Upper lobe of left lung (tissue), 6 donors: ENCODE results near the gene ACOT8. TPM values are rescaled to one million over a fixed set of nuclear protein-coding genes. Genes with fewer than 3 reads are reported as not detected.

Experiments used
- ATAC-seq, 2 donors: fragments of 200-7000 bp; cut with Tn5 transposase; one replicate each; pipeline ENCODE4 v1.9.1; 2022; ENCODE audit warnings: mild to moderate bottlenecking in 2 of 2, moderate library complexity in 2 of 2; ENCODE audit not compliant: low FRiP score in 2 of 2
- DNase-seq, 2 donors: peaks; one replicate each; pipeline ENCODE4 v3.0.0-alpha.2; 2019 to 2020
- H3K27ac ChIP-seq, 4 donors: fragments of 200-600 bp; sonication (generic); one replicate each; pipeline ENCODE4 v1.5.1; 2016 to 2019
- H3K27me3 ChIP-seq, 4 donors: fragments of 200-600 bp; sonication (generic); one replicate each; pipeline ENCODE4 v1.5.1; 2017 to 2019
- H3K36me3 ChIP-seq, 4 donors: fragments of 200-600 bp; sonication (generic); one replicate each; pipeline ENCODE4 v1.5.1; 2016 to 2019
- H3K4me1 ChIP-seq, 4 donors: fragments of 200-600 bp; sonication (generic); one replicate each; pipeline ENCODE4 v1.5.1; 2018 to 2019
- H3K4me3 ChIP-seq, 4 donors: fragments of 200-600 bp; sonication (generic); one replicate each; pipeline ENCODE4 v1.5.1; 2017 to 2019; ENCODE audit warnings: mild to moderate bottlenecking in 2 of 4, moderate library complexity in 1 of 4
- H3K9me3 ChIP-seq, 4 donors: fragments of 200-600 bp; sonication (generic); one replicate each; pipeline ENCODE4 v1.5.1; 2018 to 2019
- EP300 ChIP-seq, 4 donors: sonication (generic); formaldehyde crosslinking; IDR thresholded peaks; one replicate each; pipeline ENCODE4 v1.5.1; 2017; ENCODE audit warnings: antibody characterized with exemption in 4 of 4, control low read depth in 2 of 4
- POLR2A ChIP-seq, 4 donors: fragments of 450-650 bp; IDR thresholded peaks; one replicate each; pipeline ENCODE4 v1.5.1; 2016 to 2017; ENCODE audit warnings: antibody characterized with exemption in 4 of 4, mild to moderate bottlenecking in 2 of 4
- POLR2AphosphoS5 ChIP-seq, 2 donors: sonication (generic); formaldehyde crosslinking; IDR thresholded peaks; one replicate each; pipeline ENCODE4 v1.5.1; 2017; ENCODE audit warnings: antibody characterized with exemption in 2 of 2
- WGBS, 2 donors: methylation state at CpG; one replicate each; pipeline ENCODE4 v1.1.5; 2017 to 2018; 5-methylcytosine and 5-hydroxymethylcytosine counted together
- total RNA-seq, 6 donors: library from RNA; depleted of rRNA in 4 of 6; stranded (reverse); fragments of >200 nt in 4 of 6; gene quantifications; one replicate each; pipeline versions ENCODE4 v1.1.0 to v1.2.1, GENCODE V29; 2016 to 2021
- TF ChIP-seq, protein P1 (sequence below), 6 experiments: fragments of 450-650 bp in 4 of 6; fragments of 200-600 bp in 2 of 6; sonication (generic) in 2 of 6; IDR thresholded peaks; one replicate each; pipeline ENCODE4 v1.5.1; 2016 to 2019; ENCODE audit warnings: antibody characterized with exemption in 6 of 6
- donor health status: DM: no; HTN: no; CAD: no; lungs with moderate emphysema.
- donor health status: DM: no; HTN: yes; CAD: no; lungs with severe emphysema.

The ACOT8 gene
- total RNA-seq, 6 donors from 2014 or later = 23.9 to 46.8 (median 31.5) TPM

- TF ChIP-seq, protein P1, sequence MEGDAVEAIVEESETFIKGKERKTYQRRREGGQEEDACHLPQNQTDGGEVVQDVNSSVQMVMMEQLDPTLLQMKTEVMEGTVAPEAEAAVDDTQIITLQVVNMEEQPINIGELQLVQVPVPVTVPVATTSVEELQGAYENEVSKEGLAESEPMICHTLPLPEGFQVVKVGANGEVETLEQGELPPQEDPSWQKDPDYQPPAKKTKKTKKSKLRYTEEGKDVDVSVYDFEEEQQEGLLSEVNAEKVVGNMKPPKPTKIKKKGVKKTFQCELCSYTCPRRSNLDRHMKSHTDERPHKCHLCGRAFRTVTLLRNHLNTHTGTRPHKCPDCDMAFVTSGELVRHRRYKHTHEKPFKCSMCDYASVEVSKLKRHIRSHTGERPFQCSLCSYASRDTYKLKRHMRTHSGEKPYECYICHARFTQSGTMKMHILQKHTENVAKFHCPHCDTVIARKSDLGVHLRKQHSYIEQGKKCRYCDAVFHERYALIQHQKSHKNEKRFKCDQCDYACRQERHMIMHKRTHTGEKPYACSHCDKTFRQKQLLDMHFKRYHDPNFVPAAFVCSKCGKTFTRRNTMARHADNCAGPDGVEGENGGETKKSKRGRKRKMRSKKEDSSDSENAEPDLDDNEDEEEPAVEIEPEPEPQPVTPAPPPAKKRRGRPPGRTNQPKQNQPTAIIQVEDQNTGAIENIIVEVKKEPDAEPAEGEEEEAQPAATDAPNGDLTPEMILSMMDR (IDR thresholded peaks at IDR 0.05) = no peak
- TF ChIP-seq EP300 (IDR thresholded peaks at IDR 0.05) = no peak
- TF ChIP-seq POLR2AphosphoS5 (IDR thresholded peaks at IDR 0.05) = no peak
- no peak for TF ChIP-seq POLR2A (IDR thresholded peaks at IDR 0.05)
- H3K9me3 ChIP-seq = no peaks in the 10 kb centered on the region
- peaks cover 0 to 50% (median 13%) of the 10 kb centered on the region in 4 donors for H3K36me3 ChIP-seq
- H3K4me3 ChIP-seq = no peak overlapping the region
- peaks cover 29 to 35% (median 32%) of the 10 kb centered on the region in 4 donors for H3K4me1 ChIP-seq
- no peak overlapping the region for H3K27ac ChIP-seq
- 85% methylated on average over 2 of the region's 2 CpGs for WGBS, 2 donors
- ATAC-seq (no peak), DNase-seq (no peak)
- H3K27me3 ChIP-seq = no peaks in the 10 kb centered on the region
These were observed 3.7 kb downstream of the ACOT8 start for GRCh38 chr20:45853484-45853883.

GRCh38 chr20:45852326-45852725 is 4.9 kb downstream of the ACOT8 start:
- TF ChIP-seq EP300 (IDR thresholded peaks at IDR 0.05) = no peak
- TF ChIP-seq POLR2A (IDR thresholded peaks at IDR 0.05) = no peak
- TF ChIP-seq POLR2AphosphoS5 (IDR thresholded peaks at IDR 0.05) = no peak
- TF ChIP-seq, protein P1 (IDR thresholded peaks at IDR 0.05) = no peak
- no peak for DNase-seq
- WGBS, 2 donors = 92 to 100% methylated on average over 6 of the region's 6 CpGs
- no peaks in the 10 kb centered on the region for H3K9me3 ChIP-seq
- no peak overlapping the region for H3K27ac ChIP-seq
- H3K27me3 ChIP-seq = no peaks in the 10 kb centered on the region
- peaks cover 20 to 27% (median 24%) of the 10 kb centered on the region in 4 donors for H3K4me1 ChIP-seq
- H3K4me3 ChIP-seq = no peak overlapping the region
- ATAC-seq = no peak
- H3K36me3 ChIP-seq = peaks cover 0 to 61% (median 21%) of the 10 kb centered on the region in 4 donors

DNA sequence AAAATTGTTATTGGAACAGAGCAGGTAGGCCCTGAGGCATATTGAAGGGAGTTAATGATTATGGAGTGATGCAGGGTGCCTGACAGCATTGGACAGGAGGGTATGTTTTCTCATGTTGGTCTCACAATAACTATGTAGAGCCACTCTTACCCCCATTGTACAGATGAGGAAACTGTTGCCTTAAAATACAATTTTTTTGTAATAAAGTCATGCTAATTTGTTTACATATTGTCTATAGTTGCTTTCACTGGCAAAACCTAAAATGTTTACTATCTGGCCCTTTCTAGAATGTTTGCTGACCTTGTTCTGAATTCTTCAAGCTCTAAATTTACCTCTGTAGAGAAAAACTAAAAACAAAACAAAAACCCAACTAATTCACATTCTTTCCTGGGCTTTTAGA is 5.7 kb downstream of the ACOT8 start:
- DNase-seq (no peak), ATAC-seq (no peak)
- no peaks in the 10 kb centered on the region for H3K27me3 ChIP-seq
- TF ChIP-seq, protein P1 (IDR thresholded peaks at IDR 0.05) = no peak
- TF ChIP-seq EP300 (IDR thresholded peaks at IDR 0.05) = no peak
- H3K27ac ChIP-seq = no peak overlapping the region
- no peaks in the 10 kb centered on the region for H3K9me3 ChIP-seq
- no peak overlapping the region for H3K4me3 ChIP-seq
- peaks cover 18 to 25% (median 21%) of the 10 kb centered on the region in 4 donors for H3K4me1 ChIP-seq
- peaks cover 3 to 70% (median 25%) of the 10 kb centered on the region in 4 donors for H3K36me3 ChIP-seq

- peaks cover 3 to 75% (median 28%) of the 10 kb centered on the region in 4 donors for H3K36me3 ChIP-seq
These were observed 6.3 kb downstream of the ACOT8 start for GRCh38 chr20:45850926-45851325.

GRCh38 chr20:45850238-45850637 is 7.0 kb downstream of the ACOT8 start:
- Histone ChIP-seq H3K4me1 (peaks cover 6 to 13% (median 8%) of the 10 kb centered on the region in 4 donors), H3K27me3 (no peaks in the 10 kb centered on the region), H3K36me3 (peaks cover 3 to 82% (median 34%) of the 10 kb centered on the region in 4 donors), H3K9me3 (no peaks in the 10 kb centered on the region), H3K4me3 (no peak overlapping the region), H3K27ac (no peak overlapping the region)
- no peak for DNase-seq
- WGBS, 2 donors = 93 to 100% methylated on average over 1 to 2 of the region's 2 CpGs
- ATAC-seq = no peak
- TF ChIP-seq, protein P1 (IDR thresholded peaks at IDR 0.05) = no peak
- TF ChIP-seq POLR2A (IDR thresholded peaks at IDR 0.05) (no peak), POLR2AphosphoS5 (IDR thresholded peaks at IDR 0.05) (no peak), EP300 (IDR thresholded peaks at IDR 0.05) (no peak)

More at GRCh38 chr20:45850926-45851325, 6.3 kb downstream of the ACOT8 start:
- H3K9me3 ChIP-seq = no peaks in the 10 kb centered on the region
- no peak for ATAC-seq
- no peak for TF ChIP-seq POLR2A (IDR thresholded peaks at IDR 0.05)
- TF ChIP-seq EP300 (IDR thresholded peaks at IDR 0.05) = no peak
- no peak for TF ChIP-seq POLR2AphosphoS5 (IDR thresholded peaks at IDR 0.05)
- TF ChIP-seq, protein P1 (IDR thresholded peaks at IDR 0.05) = no peak
- H3K4me3 ChIP-seq = no peak overlapping the region
- no peaks in the 10 kb centered on the region for H3K27me3 ChIP-seq
- no peak overlapping the region for H3K27ac ChIP-seq
- WGBS, 2 donors = 100% methylated on average over 1 of the region's 1 CpG
- peaks cover 13 to 20% (median 15%) of the 10 kb centered on the region in 4 donors for H3K4me1 ChIP-seq
- no peak for DNase-seq
